ENCODE results near the gene ALOX5AP.
A peak's percentile ranks its signal among the peaks of the same experiment; 100 is the strongest.

ALOX5AP gene

GRCh38 chr13:30770929-30771328 is 35.6 kb downstream of the ALOX5AP start:
- no peak for DNase-seq

GRCh38 chr13:30773561-30773960 is 38.2 kb downstream of the ALOX5AP start:
- DNase-seq = no peak

GRCh38 chr13:30774214-30774730 is 38.9 kb downstream of the ALOX5AP start:
- DNase-seq = peak; percentile 69

- no peak for DNase-seq
These were observed 41.3 kb downstream of the ALOX5AP start for GRCh38 chr13:30776661-30777060.

- DNase-seq = no peak
These were observed 43.7 kb downstream of the ALOX5AP start for GRCh38 chr13:30779016-30779415.

- no peak for DNase-seq
These were observed 44.3 kb downstream of the ALOX5AP start for GRCh38 chr13:30779608-30780007.

- DNase-seq = no peak
These were observed 45.1 kb downstream of the ALOX5AP start for GRCh38 chr13:30780338-30780981.

- DNase-seq = no peak
These were observed 50.0 kb downstream of the ALOX5AP start for GRCh38 chr13:30785191-30785850.

GRCh38 chr13:30786648-30787047 is 51.3 kb downstream of the ALOX5AP start:
- DNase-seq = no peak

- no peak for DNase-seq
These were observed 52.6 kb downstream of the ALOX5AP start for GRCh38 chr13:30787738-30788525.

GRCh38 chr13:30789166-30789862 is 54.0 kb downstream of the ALOX5AP start:
- no peak for DNase-seq

- no peak for DNase-seq
These were observed 55.2 kb downstream of the ALOX5AP start for GRCh38 chr13:30790592-30790991.

GRCh38 chr13:30791354-30792001 is 56.1 kb downstream of the ALOX5AP start:
- DNase-seq = no peak

GRCh38 chr13:30792285-30793000 is 57.1 kb downstream of the ALOX5AP start:
- no peak for DNase-seq

GRCh38 chr13:30796132-30796572 is 60.8 kb downstream of the ALOX5AP start:
- DNase-seq = no peak

- DNase-seq = peak; percentile 79
These were observed 61.6 kb downstream of the ALOX5AP start for GRCh38 chr13:30796631-30797601.

GRCh38 chr13:30797847-30798535 is 62.6 kb downstream of the ALOX5AP start:
- DNase-seq = no peak

- no peak for DNase-seq
These were observed 63.5 kb downstream of the ALOX5AP start for GRCh38 chr13:30798776-30799355.

GRCh38 chr13:30799356-30799824 is 64.0 kb downstream of the ALOX5AP start:
- DNase-seq = no peak
